ENCODE results near the gene COL18A1. TPM values are rescaled to one million over a fixed set of nuclear protein-coding genes. Genes with fewer than 3 reads are reported as not detected.
A peak's percentile ranks its signal among the peaks of the same experiment; 100 is the strongest.

The COL18A1 gene
- total and polyA plus RNA-seq, 9 of the 15 experiments (the other 6 are each of a cell fraction or from before 2014, with no cell fraction given), result 0.14 to 16.4 (median 2.0) TPM

DNA sequence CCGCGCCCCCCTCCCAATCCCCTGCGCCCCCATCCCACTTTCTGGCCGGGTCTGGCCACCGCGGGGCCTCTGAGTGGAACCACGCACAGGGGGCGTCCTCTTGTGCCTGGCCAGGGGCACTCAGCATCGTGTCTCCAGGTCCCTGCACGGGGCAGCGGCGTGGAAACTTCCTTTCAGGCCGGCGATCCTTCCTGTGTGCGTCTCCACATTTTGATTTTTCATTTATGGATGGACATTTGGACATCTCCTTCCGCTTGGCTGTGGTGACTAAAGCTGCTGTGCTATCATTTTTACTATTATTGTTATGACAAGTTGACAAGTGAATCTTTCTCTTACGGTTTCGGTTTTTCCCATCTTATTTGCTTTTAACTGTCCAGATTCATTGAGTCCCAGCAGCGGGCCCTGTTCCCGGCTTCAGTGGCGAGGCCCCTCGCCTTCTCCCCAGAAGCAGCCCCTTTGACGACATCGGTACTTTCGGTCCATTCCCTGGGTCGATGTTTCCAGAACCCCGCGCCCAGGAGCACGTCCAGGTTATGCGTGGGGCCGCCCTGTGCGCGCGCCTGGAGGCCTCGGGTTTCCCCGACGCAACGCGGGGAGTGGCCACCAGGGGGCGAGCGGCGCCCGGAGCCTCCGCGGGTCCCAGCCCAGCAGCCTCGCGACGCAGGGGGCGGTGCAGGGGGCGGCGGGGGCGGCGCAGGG is 149.7 kb downstream of the COL18A1 start (continued):
- no peak for TF ChIP-seq ZZZ3 (IDR thresholded peaks at IDR 0.05)
- TF ChIP-seq BCL6 (CRISPR knock-in tag; IDR thresholded peaks at IDR 0.05), result no peak
- no peak for TF ChIP-seq RHOXF2B (CRISPR knock-in tag; conservative IDR thresholded peaks at IDR 0.05)
- TF ChIP-seq TAF15 (IDR thresholded peaks at IDR 0.05; ENCODE audit: low read depth, low read length), result no peak
- no peak for TF ChIP-seq KAT8 (IDR thresholded peaks at IDR 0.05; ENCODE audit: low read depth)
- TF ChIP-seq MTA3 (IDR thresholded peaks at IDR 0.05; ENCODE audit: borderline replicate concordance), result peak; percentile 70; the same call in 1 of the 2 replicates
- no peak for TF ChIP-seq NFE2L1 (tag; IDR thresholded peaks at IDR 0.05; ENCODE audit: borderline replicate concordance, low read depth)
- 0 out of 2 replicates have a peak, but pooled peaks have one; percentile 44 for TF ChIP-seq SMAD4 (CRISPR knock-in tag; conservative IDR thresholded peaks at IDR 0.05)
- no peak for TF ChIP-seq PTBP1 (IDR thresholded peaks at IDR 0.05; ENCODE audit: low read depth, low read length)
- TF ChIP-seq, protein P1, sequence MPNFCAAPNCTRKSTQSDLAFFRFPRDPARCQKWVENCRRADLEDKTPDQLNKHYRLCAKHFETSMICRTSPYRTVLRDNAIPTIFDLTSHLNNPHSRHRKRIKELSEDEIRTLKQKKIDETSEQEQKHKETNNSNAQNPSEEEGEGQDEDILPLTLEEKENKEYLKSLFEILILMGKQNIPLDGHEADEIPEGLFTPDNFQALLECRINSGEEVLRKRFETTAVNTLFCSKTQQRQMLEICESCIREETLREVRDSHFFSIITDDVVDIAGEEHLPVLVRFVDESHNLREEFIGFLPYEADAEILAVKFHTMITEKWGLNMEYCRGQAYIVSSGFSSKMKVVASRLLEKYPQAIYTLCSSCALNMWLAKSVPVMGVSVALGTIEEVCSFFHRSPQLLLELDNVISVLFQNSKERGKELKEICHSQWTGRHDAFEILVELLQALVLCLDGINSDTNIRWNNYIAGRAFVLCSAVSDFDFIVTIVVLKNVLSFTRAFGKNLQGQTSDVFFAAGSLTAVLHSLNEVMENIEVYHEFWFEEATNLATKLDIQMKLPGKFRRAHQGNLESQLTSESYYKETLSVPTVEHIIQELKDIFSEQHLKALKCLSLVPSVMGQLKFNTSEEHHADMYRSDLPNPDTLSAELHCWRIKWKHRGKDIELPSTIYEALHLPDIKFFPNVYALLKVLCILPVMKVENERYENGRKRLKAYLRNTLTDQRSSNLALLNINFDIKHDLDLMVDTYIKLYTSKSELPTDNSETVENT (CRISPR knock-in tag; IDR thresholded peaks at IDR 0.05), result no peak
- TF ChIP-seq L3MBTL2 (IDR thresholded peaks at IDR 0.05), result peak; percentile 49; the same call in 1 of the 2 replicates
- TF ChIP-seq, protein P2, sequence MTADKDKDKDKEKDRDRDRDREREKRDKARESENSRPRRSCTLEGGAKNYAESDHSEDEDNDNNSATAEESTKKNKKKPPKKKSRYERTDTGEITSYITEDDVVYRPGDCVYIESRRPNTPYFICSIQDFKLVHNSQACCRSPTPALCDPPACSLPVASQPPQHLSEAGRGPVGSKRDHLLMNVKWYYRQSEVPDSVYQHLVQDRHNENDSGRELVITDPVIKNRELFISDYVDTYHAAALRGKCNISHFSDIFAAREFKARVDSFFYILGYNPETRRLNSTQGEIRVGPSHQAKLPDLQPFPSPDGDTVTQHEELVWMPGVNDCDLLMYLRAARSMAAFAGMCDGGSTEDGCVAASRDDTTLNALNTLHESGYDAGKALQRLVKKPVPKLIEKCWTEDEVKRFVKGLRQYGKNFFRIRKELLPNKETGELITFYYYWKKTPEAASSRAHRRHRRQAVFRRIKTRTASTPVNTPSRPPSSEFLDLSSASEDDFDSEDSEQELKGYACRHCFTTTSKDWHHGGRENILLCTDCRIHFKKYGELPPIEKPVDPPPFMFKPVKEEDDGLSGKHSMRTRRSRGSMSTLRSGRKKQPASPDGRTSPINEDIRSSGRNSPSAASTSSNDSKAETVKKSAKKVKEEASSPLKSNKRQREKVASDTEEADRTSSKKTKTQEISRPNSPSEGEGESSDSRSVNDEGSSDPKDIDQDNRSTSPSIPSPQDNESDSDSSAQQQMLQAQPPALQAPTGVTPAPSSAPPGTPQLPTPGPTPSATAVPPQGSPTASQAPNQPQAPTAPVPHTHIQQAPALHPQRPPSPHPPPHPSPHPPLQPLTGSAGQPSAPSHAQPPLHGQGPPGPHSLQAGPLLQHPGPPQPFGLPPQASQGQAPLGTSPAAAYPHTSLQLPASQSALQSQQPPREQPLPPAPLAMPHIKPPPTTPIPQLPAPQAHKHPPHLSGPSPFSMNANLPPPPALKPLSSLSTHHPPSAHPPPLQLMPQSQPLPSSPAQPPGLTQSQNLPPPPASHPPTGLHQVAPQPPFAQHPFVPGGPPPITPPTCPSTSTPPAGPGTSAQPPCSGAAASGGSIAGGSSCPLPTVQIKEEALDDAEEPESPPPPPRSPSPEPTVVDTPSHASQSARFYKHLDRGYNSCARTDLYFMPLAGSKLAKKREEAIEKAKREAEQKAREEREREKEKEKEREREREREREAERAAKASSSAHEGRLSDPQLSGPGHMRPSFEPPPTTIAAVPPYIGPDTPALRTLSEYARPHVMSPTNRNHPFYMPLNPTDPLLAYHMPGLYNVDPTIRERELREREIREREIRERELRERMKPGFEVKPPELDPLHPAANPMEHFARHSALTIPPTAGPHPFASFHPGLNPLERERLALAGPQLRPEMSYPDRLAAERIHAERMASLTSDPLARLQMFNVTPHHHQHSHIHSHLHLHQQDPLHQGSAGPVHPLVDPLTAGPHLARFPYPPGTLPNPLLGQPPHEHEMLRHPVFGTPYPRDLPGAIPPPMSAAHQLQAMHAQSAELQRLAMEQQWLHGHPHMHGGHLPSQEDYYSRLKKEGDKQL (CRISPR knock-in tag; IDR thresholded peaks at IDR 0.05; ENCODE audit: borderline replicate concordance), result no peak
- no peak for TF ChIP-seq HDAC3 (IDR thresholded peaks at IDR 0.05; ENCODE audit: borderline replicate concordance, partially characterized antibody)
- no peak for TF ChIP-seq EWSR1 (IDR thresholded peaks at IDR 0.05; ENCODE audit: borderline replicate concordance, low read depth, partially characterized antibody)
- no peak for TF ChIP-seq MCM3 (IDR thresholded peaks at IDR 0.05)
- no peak for TF ChIP-seq GTF2E2 (tag; IDR thresholded peaks at IDR 0.05)
- TF ChIP-seq FIP1L1 (IDR thresholded peaks at IDR 0.05; ENCODE audit: low read depth, low read length, poor library complexity, severe bottlenecking), result peak; percentile 30
- TF ChIP-seq MCM2 (IDR thresholded peaks at IDR 0.05; ENCODE audit: low read depth), result no peak
- TF ChIP-seq FOS (IDR thresholded peaks at IDR 0.05; ENCODE audit: extremely low read depth, insufficient read length), result no peak
- TF ChIP-seq HNRNPLL (IDR thresholded peaks at IDR 0.05; ENCODE audit: low read depth, low read length, poor library complexity, severe bottlenecking), result no peak
- no peak for TF ChIP-seq PHB (CRISPR knock-in tag; IDR thresholded peaks at IDR 0.05)
- no peak for TF ChIP-seq ZNF79 (CRISPR knock-in tag; IDR thresholded peaks at IDR 0.05; ENCODE audit: low read depth)
